T-helper 1 cell treated with Interleukin-12 subunit alpha and Interleukin-12 subunit beta and Interleukin-4 antibody, amounts not matched to agents 30 μg/mL and 1 μg/mL, for 36 hours (primary cell): Measurements from ENCODE around the gene SH3RF3.
A peak's percentile ranks its signal among the peaks of the same experiment; 100 is the strongest.

Experiments
- H3K27ac Mint-ChIP-seq: one replicate; pipeline ENCODE4 v1.8.0; 2021; ENCODE audit warnings: mild to moderate bottlenecking, mixed read lengths
- H3K27me3 Mint-ChIP-seq: one replicate; pipeline ENCODE4 v1.8.0; 2021; ENCODE audit warnings: low read depth, mixed read lengths
- H3K36me3 Mint-ChIP-seq: one replicate; pipeline ENCODE4 v1.8.0; 2021; ENCODE audit warnings: low read depth, mixed read lengths
- H3K4me1 Mint-ChIP-seq: one replicate; pipeline ENCODE4 v1.8.0; 2021; ENCODE audit warnings: low read depth, mixed read lengths
- H3K4me3 Mint-ChIP-seq: one replicate; pipeline ENCODE4 v1.8.0; 2021; ENCODE audit warnings: mild to moderate bottlenecking, moderate library complexity, mixed read lengths
- H3K9me3 Mint-ChIP-seq: one replicate; pipeline ENCODE4 v1.8.0; 2021; ENCODE audit warnings: mixed read lengths

The SH3RF3 gene

GRCh38 chr2:109333414-109334210 is 204.6 kb downstream of the SH3RF3 start:
- Mint-ChIP-seq H3K27ac (no peak overlapping the region), H3K9me3 (no peaks in the 10 kb centered on the region), H3K4me1 (peaks cover 31% of the 10 kb centered on the region), H3K4me3 (no peak overlapping the region), H3K36me3 (no peaks in the 10 kb centered on the region), H3K27me3 (peaks cover 39% of the 10 kb centered on the region)

GRCh38 chr2:109335631-109336176 is 206.7 kb downstream of the SH3RF3 start:
- peaks cover 34% of the 10 kb centered on the region for H3K4me1 Mint-ChIP-seq
- H3K36me3 Mint-ChIP-seq, result no peaks in the 10 kb centered on the region
- no peaks in the 10 kb centered on the region for H3K9me3 Mint-ChIP-seq
- peak overlapping the region; percentile 35 for H3K4me3 Mint-ChIP-seq
- H3K27ac Mint-ChIP-seq, result no peak overlapping the region
- H3K27me3 Mint-ChIP-seq, result peaks cover 36% of the 10 kb centered on the region

GRCh38 chr2:109336296-109336695 is 207.3 kb downstream of the SH3RF3 start:
- H3K27me3 Mint-ChIP-seq, result peaks cover 38% of the 10 kb centered on the region
- H3K9me3 Mint-ChIP-seq, result no peaks in the 10 kb centered on the region
- H3K27ac Mint-ChIP-seq, result no peak overlapping the region
- H3K36me3 Mint-ChIP-seq, result no peaks in the 10 kb centered on the region
- no peak overlapping the region for H3K4me3 Mint-ChIP-seq
- H3K4me1 Mint-ChIP-seq, result peaks cover 39% of the 10 kb centered on the region

GRCh38 chr2:109337221-109337620 is 208.2 kb downstream of the SH3RF3 start:
- no peak overlapping the region for H3K27ac Mint-ChIP-seq
- peaks cover 35% of the 10 kb centered on the region for H3K27me3 Mint-ChIP-seq
- H3K36me3 Mint-ChIP-seq, result no peaks in the 10 kb centered on the region
- no peaks in the 10 kb centered on the region for H3K9me3 Mint-ChIP-seq
- peaks cover 41% of the 10 kb centered on the region for H3K4me1 Mint-ChIP-seq
- no peak overlapping the region for H3K4me3 Mint-ChIP-seq

GRCh38 chr2:109339519-109339966 is 210.5 kb downstream of the SH3RF3 start:
- H3K9me3 Mint-ChIP-seq, result no peaks in the 10 kb centered on the region
- no peaks in the 10 kb centered on the region for H3K36me3 Mint-ChIP-seq
- H3K27ac Mint-ChIP-seq, result no peak overlapping the region
- H3K4me3 Mint-ChIP-seq, result no peak overlapping the region
- H3K4me1 Mint-ChIP-seq, result peaks cover 30% of the 10 kb centered on the region
- peaks cover 42% of the 10 kb centered on the region for H3K27me3 Mint-ChIP-seq

- H3K4me1 Mint-ChIP-seq, result peaks cover 24% of the 10 kb centered on the region
- no peak overlapping the region for H3K27ac Mint-ChIP-seq
- no peaks in the 10 kb centered on the region for H3K36me3 Mint-ChIP-seq
- peaks cover 41% of the 10 kb centered on the region for H3K27me3 Mint-ChIP-seq
- H3K9me3 Mint-ChIP-seq, result no peaks in the 10 kb centered on the region
- no peak overlapping the region for H3K4me3 Mint-ChIP-seq
Measured at GRCh38 chr2:109340381-109340780, 211.4 kb downstream of the SH3RF3 start.

- Mint-ChIP-seq H3K27ac (no peak overlapping the region), H3K4me3 (no peak overlapping the region), H3K4me1 (peaks cover 15% of the 10 kb centered on the region), H3K27me3 (peaks cover 45% of the 10 kb centered on the region), H3K9me3 (no peaks in the 10 kb centered on the region), H3K36me3 (no peaks in the 10 kb centered on the region)
Measured at GRCh38 chr2:109341355-109342255, 212.6 kb downstream of the SH3RF3 start.

- Mint-ChIP-seq H3K36me3 (no peaks in the 10 kb centered on the region), H3K9me3 (no peaks in the 10 kb centered on the region), H3K27ac (no peak overlapping the region), H3K4me3 (no peak overlapping the region), H3K4me1 (peaks cover 15% of the 10 kb centered on the region), H3K27me3 (peaks cover 41% of the 10 kb centered on the region)
Measured at GRCh38 chr2:109342256-109342850, 213.3 kb downstream of the SH3RF3 start.

- H3K27me3 Mint-ChIP-seq, result peaks cover 38% of the 10 kb centered on the region
- H3K4me3 Mint-ChIP-seq, result no peak overlapping the region
- H3K27ac Mint-ChIP-seq, result no peak overlapping the region
- no peaks in the 10 kb centered on the region for H3K9me3 Mint-ChIP-seq
- peaks cover 15% of the 10 kb centered on the region for H3K4me1 Mint-ChIP-seq
- H3K36me3 Mint-ChIP-seq, result no peaks in the 10 kb centered on the region
Measured at GRCh38 chr2:109342930-109343329, 213.9 kb downstream of the SH3RF3 start.

GRCh38 chr2:109343460-109343859 is 214.5 kb downstream of the SH3RF3 start:
- no peak overlapping the region for H3K27ac Mint-ChIP-seq
- no peaks in the 10 kb centered on the region for H3K9me3 Mint-ChIP-seq
- H3K4me1 Mint-ChIP-seq, result peaks cover 15% of the 10 kb centered on the region
- H3K36me3 Mint-ChIP-seq, result no peaks in the 10 kb centered on the region
- H3K27me3 Mint-ChIP-seq, result peaks cover 36% of the 10 kb centered on the region
- H3K4me3 Mint-ChIP-seq, result no peak overlapping the region

GRCh38 chr2:109344270-109344805 is 215.3 kb downstream of the SH3RF3 start:
- H3K27ac Mint-ChIP-seq, result no peak overlapping the region
- no peak overlapping the region for H3K4me3 Mint-ChIP-seq
- no peaks in the 10 kb centered on the region for H3K36me3 Mint-ChIP-seq
- H3K27me3 Mint-ChIP-seq, result peaks cover 34% of the 10 kb centered on the region
- no peaks in the 10 kb centered on the region for H3K9me3 Mint-ChIP-seq
- H3K4me1 Mint-ChIP-seq, result peaks cover 22% of the 10 kb centered on the region

GRCh38 chr2:109345091-109345490 is 216.1 kb downstream of the SH3RF3 start:
- H3K36me3 Mint-ChIP-seq, result no peaks in the 10 kb centered on the region
- H3K27ac Mint-ChIP-seq, result no peak overlapping the region
- no peaks in the 10 kb centered on the region for H3K9me3 Mint-ChIP-seq
- no peak overlapping the region for H3K4me3 Mint-ChIP-seq
- H3K4me1 Mint-ChIP-seq, result peaks cover 22% of the 10 kb centered on the region
- H3K27me3 Mint-ChIP-seq, result peaks cover 32% of the 10 kb centered on the region

GRCh38 chr2:109345653-109346480 is 216.9 kb downstream of the SH3RF3 start:
- no peak overlapping the region for H3K4me3 Mint-ChIP-seq
- H3K36me3 Mint-ChIP-seq, result no peaks in the 10 kb centered on the region
- no peak overlapping the region for H3K27ac Mint-ChIP-seq
- peaks cover 18% of the 10 kb centered on the region for H3K4me1 Mint-ChIP-seq
- peaks cover 29% of the 10 kb centered on the region for H3K27me3 Mint-ChIP-seq
- no peaks in the 10 kb centered on the region for H3K9me3 Mint-ChIP-seq
